ENCODE measurements around the gene PXT1.
A peak's percentile ranks its signal among the peaks of the same experiment; 100 is the strongest.

The PXT1 gene

GRCh38 chr6:36387440-36388303 is 55.0 kb downstream of the PXT1 start, which contains the start of gene ETV7:
Gene ETV7, minus strand, starts transcription at chr6:36387669. Its CDS starts 128 bp downstream, at chr6:36387541.
- no peak for DNase-seq

- DNase-seq, result peak; percentile 56
These were observed 55.9 kb downstream of the PXT1 start for GRCh38 chr6:36386495-36387439.

GRCh38 chr6:36384095-36384494 is 58.6 kb downstream of the PXT1 start:
- no peak for DNase-seq

- no peak for DNase-seq
These were observed 59.0 kb downstream of the PXT1 start for GRCh38 chr6:36383606-36384005.

- no peak for DNase-seq
These were observed 59.7 kb downstream of the PXT1 start for GRCh38 chr6:36382976-36383375.

GRCh38 chr6:36381502-36382389 is 60.9 kb downstream of the PXT1 start:
- peak; percentile 23 for DNase-seq

- DNase-seq, result no peak
These were observed 62.5 kb downstream of the PXT1 start for GRCh38 chr6:36380166-36380565.

- DNase-seq, result no peak
These were observed 63.7 kb downstream of the PXT1 start for GRCh38 chr6:36378936-36379335.

- DNase-seq, result no peak
These were observed 64.3 kb downstream of the PXT1 start for GRCh38 chr6:36378243-36378920.

GRCh38 chr6:36377594-36377993 is 65.1 kb downstream of the PXT1 start:
- DNase-seq, result no peak

- no peak for DNase-seq
These were observed 65.9 kb downstream of the PXT1 start for GRCh38 chr6:36376742-36377141.

- no peak for DNase-seq
These were observed 66.5 kb downstream of the PXT1 start for GRCh38 chr6:36376183-36376582.

- DNase-seq, result no peak
These were observed 67.0 kb downstream of the PXT1 start for GRCh38 chr6:36375644-36376155.

- no peak for DNase-seq
These were observed 67.7 kb downstream of the PXT1 start for GRCh38 chr6:36374972-36375371.

GRCh38 chr6:36374194-36374593 is 68.5 kb downstream of the PXT1 start:
- no peak for DNase-seq

GRCh38 chr6:36373368-36374019 is 69.2 kb downstream of the PXT1 start:
- DNase-seq, result no peak

- DNase-seq, result no peak
These were observed 70.6 kb downstream of the PXT1 start for GRCh38 chr6:36372088-36372487.

- no peak for DNase-seq
These were observed 71.4 kb downstream of the PXT1 start for GRCh38 chr6:36371211-36371610.

- DNase-seq, result no peak
These were observed 72.0 kb downstream of the PXT1 start for GRCh38 chr6:36370638-36371037.

- DNase-seq, result peak; percentile 84
These were observed 73.5 kb downstream of the PXT1 start for GRCh38 chr6:36368921-36369865.
